HepG2 (cell line): ENCODE data around the gene COMMD7. TPM values are rescaled to one million over a fixed set of nuclear protein-coding genes. Genes with fewer than 3 reads are reported as not detected.
A peak's percentile ranks its signal among the peaks of the same experiment; 100 is the strongest.

Experiments
- CCDC6 ChIP-seq: sonication (generic); formaldehyde crosslinking; IDR thresholded peaks from 2 replicates; pipeline ENCODE4 v1.8.1; 2022; ENCODE audit warnings: mild to moderate bottlenecking, missing genetic modification reagents, moderate library complexity
- HIVEP1 ChIP-seq: sonication (generic); formaldehyde crosslinking; IDR thresholded peaks from 2 replicates; pipeline ENCODE4 v1.4.0; 2020; ENCODE audit warnings: mild to moderate bottlenecking, missing genetic modification reagents
- HNRNPL ChIP-seq: fragments of 200-400 bp; formaldehyde crosslinking; IDR thresholded peaks from 2 replicates; pipeline ENCODE4 v1.6.1; 2017; ENCODE audit warnings: mild to moderate bottlenecking, low read depth, low read length
- MBNL3 ChIP-seq: fragments of 250-450 bp; sonication (Bioruptor Pico); conservative IDR thresholded peaks from 2 replicates; pipeline ENCODE4 v1.8.0; 2022; ENCODE audit warnings: mild to moderate bottlenecking, inconsistent platforms
- NONO ChIP-seq, 2 experiments: fragments of 450-650 bp in 1 of 2; sonication (generic) in 1 of 2; formaldehyde crosslinking in 1 of 2; IDR thresholded peaks in 1 of 2; conservative IDR thresholded peaks in 1 of 2; 2 replicates each; pipeline versions ENCODE4 v1.6.1 to v1.8.0; 2017 to 2022; ENCODE audit warnings: mild to moderate bottlenecking in 1 of 2, missing genetic modification reagents in 1 of 2, moderate library complexity in 1 of 2
- PHF8 ChIP-seq: sonication (generic); formaldehyde crosslinking; IDR thresholded peaks from 2 replicates; pipeline ENCODE4 v1.5.0; 2020; ENCODE audit warnings: missing genetic modification reagents
- PITX1 ChIP-seq: sonication (generic); formaldehyde crosslinking; IDR thresholded peaks from 2 replicates; pipeline ENCODE4 v1.5.1; 2020; ENCODE audit warnings: mild to moderate bottlenecking, missing genetic modification reagents
- SMAD1 ChIP-seq: sonication (generic); formaldehyde crosslinking; IDR thresholded peaks from 2 replicates; pipeline ENCODE4 v1.4.0; 2020; ENCODE audit warnings: missing genetic modification reagents, low read depth, mild to moderate bottlenecking, borderline replicate concordance
- ZFP90 ChIP-seq: sonication (generic); formaldehyde crosslinking; IDR thresholded peaks from 2 replicates; pipeline ENCODE4 v1.8.0; 2022; ENCODE audit warnings: missing genetic modification reagents, mild to moderate bottlenecking, inconsistent platforms, borderline replicate concordance
- ZIK1 ChIP-seq: sonication (generic); formaldehyde crosslinking; IDR thresholded peaks from 2 replicates; pipeline ENCODE4 v1.5.0; 2020; ENCODE audit warnings: mild to moderate bottlenecking, low read depth, missing genetic modification reagents, borderline replicate concordance
- ZNF232 ChIP-seq: sonication (generic); formaldehyde crosslinking; IDR thresholded peaks from 2 replicates; pipeline ENCODE4 v1.4.0; 2020; ENCODE audit warnings: missing genetic modification reagents, borderline replicate concordance
- ZNF460 ChIP-seq: sonication (generic); formaldehyde crosslinking; IDR thresholded peaks from 2 replicates; pipeline ENCODE4 v1.5.1; 2020; ENCODE audit warnings: missing genetic modification reagents, mild to moderate bottlenecking, borderline replicate concordance
- ZNF569 ChIP-seq: sonication (generic); formaldehyde crosslinking; IDR thresholded peaks from 2 replicates; pipeline ENCODE4 v1.5.0; 2020; ENCODE audit warnings: mild to moderate bottlenecking, missing genetic modification reagents, moderate library complexity, borderline replicate concordance
- ZSCAN12 ChIP-seq: sonication (generic); formaldehyde crosslinking; IDR thresholded peaks from 2 replicates; pipeline ENCODE4 v1.9.0; 2021; ENCODE audit warnings: mild to moderate bottlenecking, missing genetic modification reagents
- polyA plus RNA-seq, 8 experiments: library from polyadenylated mRNA; depleted of rRNA in 3 of 8; stranded (reverse) in 7 of 8; unstranded in 1 of 8; fragments of >200 nt; fragmentation: Illumina TruSeq in 4 of 8; extraction: Trizol in 4 of 8; gene quantifications; 2 replicates each; pipeline versions ENCODE4 v1.2.1 to v1.2.3, GENCODE V29; 2011 to 2016; ENCODE audit warnings: low read depth in 4 of 8, missing spikeins in 1 of 8, mixed read lengths in 1 of 8; ENCODE audit not compliant: insufficient read depth in 1 of 8
- total RNA-seq, 5 experiments: library from RNA; depleted of rRNA; stranded (reverse); fragments of >200 nt; fragmentation: Illumina TruSeq; extraction: Trizol; gene quantifications; 2 replicates each; pipeline ENCODE4 v1.2.3, GENCODE V29; 2016; ENCODE audit warnings: low read depth in 1 of 5
- TF ChIP-seq, protein P1 (sequence below): sonication (generic); formaldehyde crosslinking; IDR thresholded peaks from 2 replicates; pipeline ENCODE4 v1.4.0; 2020; ENCODE audit warnings: mild to moderate bottlenecking, missing genetic modification reagents
- TF ChIP-seq, protein P2 (sequence below): sonication (generic); formaldehyde crosslinking; conservative IDR thresholded peaks from 2 replicates; pipeline ENCODE4 v1.4.0; 2020; ENCODE audit warnings: mild to moderate bottlenecking, missing genetic modification reagents, moderate library complexity
- TF ChIP-seq, protein P3 (sequence below): sonication (generic); formaldehyde crosslinking; IDR thresholded peaks from 2 replicates; pipeline ENCODE4 v1.5.0; 2020; ENCODE audit warnings: missing genetic modification reagents
- TF ChIP-seq, protein P4 (sequence below): IDR thresholded peaks from 2 replicates; pipeline ENCODE4 v1.6.1; 2016; ENCODE audit warnings: low read depth

Gene COMMD7
- total and polyA plus RNA-seq, 2 of the 13 experiments (the other 11 are each of a cell fraction or from before 2014, with no cell fraction given): 42.1 to 53.3 TPM

DNA sequence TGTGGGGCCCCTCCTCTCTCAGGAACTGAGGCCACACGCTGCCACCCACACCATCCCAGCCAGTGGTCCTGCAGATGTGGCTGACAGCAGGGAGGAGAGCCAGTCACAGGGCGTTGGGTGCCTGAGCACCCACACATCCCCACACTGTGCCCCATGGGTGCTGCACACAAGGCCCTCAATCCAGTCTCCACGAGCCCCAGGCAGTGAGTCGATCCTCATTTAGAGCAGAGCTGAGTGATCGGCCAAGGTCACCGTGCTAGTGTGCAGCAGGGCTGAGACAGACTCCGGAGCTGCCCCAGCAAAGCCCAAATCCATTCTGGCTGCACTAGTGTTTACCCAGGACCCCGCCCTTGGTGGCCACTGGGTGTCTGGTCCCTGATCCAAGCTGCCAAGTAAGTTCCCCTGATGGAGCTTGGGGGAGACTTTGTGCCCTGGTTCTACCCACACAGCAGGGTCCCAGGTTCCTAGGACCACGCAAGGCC, 78.5 kb downstream of the COMMD7 start (continued):
- TF ChIP-seq ZNF232 (CRISPR knock-in tag) (0 out of 2 replicates have a peak, but pooled peaks have one; percentile 25), HNRNPL (peak; percentile 37; the same call in 1 of the 2 replicates), SMAD1 (CRISPR knock-in tag) (no peak), MBNL3 (CRISPR knock-in tag) (no peak), PHF8 (CRISPR knock-in tag) (peak; percentile 3; the same call in 1 of the 2 replicates), ZIK1 (no peak), ZSCAN12 (0 out of 2 replicates have a peak, but pooled peaks have one; percentile 45), ZFP90 (CRISPR knock-in tag) (peak; percentile 82; the same call in 1 of the 2 replicates), ZNF460 (CRISPR knock-in tag) (no peak), NONO (IDR thresholded peaks at IDR 0.05) (no peak), NONO (CRISPR knock-in tag; conservative IDR thresholded peaks at IDR 0.05) (no peak), PITX1 (CRISPR knock-in tag) (peak; percentile 35; the same call in 1 of the 2 replicates), ZNF569 (CRISPR knock-in tag) (no peak), CCDC6 (CRISPR knock-in tag) (no peak), HIVEP1 (CRISPR knock-in tag) (no peak)
- TF ChIP-seq, protein P1, sequence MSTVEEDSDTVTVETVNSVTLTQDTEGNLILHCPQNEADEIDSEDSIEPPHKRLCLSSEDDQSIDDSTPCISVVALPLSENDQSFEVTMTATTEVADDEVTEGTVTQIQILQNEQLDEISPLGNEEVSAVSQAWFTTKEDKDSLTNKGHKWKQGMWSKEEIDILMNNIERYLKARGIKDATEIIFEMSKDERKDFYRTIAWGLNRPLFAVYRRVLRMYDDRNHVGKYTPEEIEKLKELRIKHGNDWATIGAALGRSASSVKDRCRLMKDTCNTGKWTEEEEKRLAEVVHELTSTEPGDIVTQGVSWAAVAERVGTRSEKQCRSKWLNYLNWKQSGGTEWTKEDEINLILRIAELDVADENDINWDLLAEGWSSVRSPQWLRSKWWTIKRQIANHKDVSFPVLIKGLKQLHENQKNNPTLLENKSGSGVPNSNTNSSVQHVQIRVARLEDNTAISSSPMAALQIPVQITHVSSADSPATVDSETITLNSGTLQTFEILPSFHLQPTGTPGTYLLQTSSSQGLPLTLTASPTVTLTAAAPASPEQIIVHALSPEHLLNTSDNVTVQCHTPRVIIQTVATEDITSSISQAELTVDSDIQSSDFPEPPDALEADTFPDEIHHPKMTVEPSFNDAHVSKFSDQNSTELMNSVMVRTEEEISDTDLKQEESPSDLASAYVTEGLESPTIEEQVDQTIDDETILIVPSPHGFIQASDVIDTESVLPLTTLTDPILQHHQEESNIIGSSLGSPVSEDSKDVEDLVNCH (CRISPR knock-in tag): no peak
- TF ChIP-seq, protein P2, sequence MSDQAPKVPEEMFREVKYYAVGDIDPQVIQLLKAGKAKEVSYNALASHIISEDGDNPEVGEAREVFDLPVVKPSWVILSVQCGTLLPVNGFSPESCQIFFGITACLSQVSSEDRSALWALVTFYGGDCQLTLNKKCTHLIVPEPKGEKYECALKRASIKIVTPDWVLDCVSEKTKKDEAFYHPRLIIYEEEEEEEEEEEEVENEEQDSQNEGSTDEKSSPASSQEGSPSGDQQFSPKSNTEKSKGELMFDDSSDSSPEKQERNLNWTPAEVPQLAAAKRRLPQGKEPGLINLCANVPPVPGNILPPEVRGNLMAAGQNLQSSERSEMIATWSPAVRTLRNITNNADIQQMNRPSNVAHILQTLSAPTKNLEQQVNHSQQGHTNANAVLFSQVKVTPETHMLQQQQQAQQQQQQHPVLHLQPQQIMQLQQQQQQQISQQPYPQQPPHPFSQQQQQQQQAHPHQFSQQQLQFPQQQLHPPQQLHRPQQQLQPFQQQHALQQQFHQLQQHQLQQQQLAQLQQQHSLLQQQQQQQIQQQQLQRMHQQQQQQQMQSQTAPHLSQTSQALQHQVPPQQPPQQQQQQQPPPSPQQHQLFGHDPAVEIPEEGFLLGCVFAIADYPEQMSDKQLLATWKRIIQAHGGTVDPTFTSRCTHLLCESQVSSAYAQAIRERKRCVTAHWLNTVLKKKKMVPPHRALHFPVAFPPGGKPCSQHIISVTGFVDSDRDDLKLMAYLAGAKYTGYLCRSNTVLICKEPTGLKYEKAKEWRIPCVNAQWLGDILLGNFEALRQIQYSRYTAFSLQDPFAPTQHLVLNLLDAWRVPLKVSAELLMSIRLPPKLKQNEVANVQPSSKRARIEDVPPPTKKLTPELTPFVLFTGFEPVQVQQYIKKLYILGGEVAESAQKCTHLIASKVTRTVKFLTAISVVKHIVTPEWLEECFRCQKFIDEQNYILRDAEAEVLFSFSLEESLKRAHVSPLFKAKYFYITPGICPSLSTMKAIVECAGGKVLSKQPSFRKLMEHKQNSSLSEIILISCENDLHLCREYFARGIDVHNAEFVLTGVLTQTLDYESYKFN (CRISPR knock-in tag): 0 out of 2 replicates have a peak, but pooled peaks have one; percentile 45
- TF ChIP-seq, protein P3, sequence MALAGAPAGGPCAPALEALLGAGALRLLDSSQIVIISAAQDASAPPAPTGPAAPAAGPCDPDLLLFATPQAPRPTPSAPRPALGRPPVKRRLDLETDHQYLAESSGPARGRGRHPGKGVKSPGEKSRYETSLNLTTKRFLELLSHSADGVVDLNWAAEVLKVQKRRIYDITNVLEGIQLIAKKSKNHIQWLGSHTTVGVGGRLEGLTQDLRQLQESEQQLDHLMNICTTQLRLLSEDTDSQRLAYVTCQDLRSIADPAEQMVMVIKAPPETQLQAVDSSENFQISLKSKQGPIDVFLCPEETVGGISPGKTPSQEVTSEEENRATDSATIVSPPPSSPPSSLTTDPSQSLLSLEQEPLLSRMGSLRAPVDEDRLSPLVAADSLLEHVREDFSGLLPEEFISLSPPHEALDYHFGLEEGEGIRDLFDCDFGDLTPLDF (CRISPR knock-in tag): no peak
- TF ChIP-seq, protein P4, sequence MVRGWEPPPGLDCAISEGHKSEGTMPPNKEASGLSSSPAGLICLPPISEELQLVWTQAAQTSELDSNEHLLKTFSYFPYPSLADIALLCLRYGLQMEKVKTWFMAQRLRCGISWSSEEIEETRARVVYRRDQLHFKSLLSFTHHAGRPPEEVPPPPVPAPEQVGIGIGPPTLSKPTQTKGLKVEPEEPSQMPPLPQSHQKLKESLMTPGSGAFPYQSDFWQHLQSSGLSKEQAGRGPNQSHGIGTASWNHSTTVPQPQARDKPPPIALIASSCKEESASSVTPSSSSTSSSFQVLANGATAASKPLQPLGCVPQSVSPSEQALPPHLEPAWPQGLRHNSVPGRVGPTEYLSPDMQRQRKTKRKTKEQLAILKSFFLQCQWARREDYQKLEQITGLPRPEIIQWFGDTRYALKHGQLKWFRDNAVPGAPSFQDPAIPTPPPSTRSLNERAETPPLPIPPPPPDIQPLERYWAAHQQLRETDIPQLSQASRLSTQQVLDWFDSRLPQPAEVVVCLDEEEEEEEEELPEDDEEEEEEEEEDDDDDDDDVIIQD (CRISPR knock-in tag): no peak; the same call in 1 of the 2 replicates
